HG03442 (cell line): ENCODE measurements around the gene KCNIP3.
"Not testable (repeated sequence)": the region's sequence is repeated elsewhere in the genome, so short reads cannot be mapped to it uniquely, and the experiment has no call there.

Experiments
- ATAC-seq: cut with Tn5 transposase; IDR thresholded peaks from one replicate; pipeline ENCODE4 v1.9.1; 2021; ENCODE audit warnings: mild to moderate bottlenecking, moderate library complexity; ENCODE audit not compliant: unreplicated experiment

The KCNIP3 gene

GRCh38 chr2:95402370-95403203 is 105.4 kb downstream of the KCNIP3 start, which contains the start of gene FAHD2A:
TSS of gene FAHD2A (plus strand) at chr2:95402708. CDS start at chr2:95405559, 2,851 bp downstream.
- ATAC-seq = peak; percentile 91

GRCh38 chr2:95403204-95403721 is 106.1 kb downstream of the KCNIP3 start:
- ATAC-seq = peak; percentile 31

GRCh38 chr2:95403824-95404223 is 106.7 kb downstream of the KCNIP3 start:
- ATAC-seq = not testable (repeated sequence)

GRCh38 chr2:95404676-95405075 is 107.5 kb downstream of the KCNIP3 start:
- not testable (repeated sequence) for ATAC-seq

- ATAC-seq = not testable (repeated sequence)
Measured at GRCh38 chr2:95411239-95411638, 114.1 kb downstream of the KCNIP3 start.

- peak; percentile 79 for ATAC-seq
Measured at GRCh38 chr2:95414015-95414594, 117.0 kb downstream of the KCNIP3 start.

- ATAC-seq = not testable (repeated sequence)
Measured at GRCh38 chr2:95415138-95415537, 118.0 kb downstream of the KCNIP3 start.

- ATAC-seq = not testable (repeated sequence)
Measured at GRCh38 chr2:95415561-95415960, 118.4 kb downstream of the KCNIP3 start.

- not testable (repeated sequence) for ATAC-seq
Measured at GRCh38 chr2:95427196-95427867, 130.2 kb downstream of the KCNIP3 start.

- ATAC-seq = not testable (repeated sequence)
Measured at GRCh38 chr2:95429748-95430467, 132.8 kb downstream of the KCNIP3 start.

GRCh38 chr2:95433373-95433772 is 136.2 kb downstream of the KCNIP3 start:
- ATAC-seq = not testable (repeated sequence)

GRCh38 chr2:95433973-95434372 is 136.8 kb downstream of the KCNIP3 start:
- ATAC-seq = not testable (repeated sequence)

GRCh38 chr2:95434507-95435076 is 137.4 kb downstream of the KCNIP3 start:
- ATAC-seq = not testable (repeated sequence)

GRCh38 chr2:95435162-95435871 is 138.2 kb downstream of the KCNIP3 start:
- not testable (repeated sequence) for ATAC-seq
